IMR-90 (cell line): ENCODE data around the gene KRTAP1-5. TPM values are rescaled to one million over a fixed set of nuclear protein-coding genes. Genes with fewer than 3 reads are reported as not detected.

ENCODE experiments used
- ATAC-seq: fragments of 200-7000 bp; cut with Tn5 transposase; 2 replicates; pipeline ENCODE4 v1.9.1; 2020; ENCODE audit warnings: low read depth, mild to moderate bottlenecking, moderate library complexity
- BruUV-seq: library from RNA; stranded (reverse); fragments of 400-500 nt; replicated peaks from 2 replicates; lab custom pipeline; 2021; lab: Mats Ljungman, UMichigan
- CTCF ChIA-PET: fragments of 300-600 bp; formaldehyde crosslinking; extraction: SDS; loops from one replicate; lab custom pipeline; 2021; ENCODE audit warnings: antibody characterized with exemption; lab: Yijun Ruan, JAX
- POLR2A ChIA-PET: fragments of 300-600 bp; sonication (Branson Sonifier 250); formaldehyde crosslinking; loops from one replicate; lab custom pipeline; 2022; ENCODE audit warnings: antibody characterized with exemption; ENCODE audit not compliant: unreplicated experiment; lab: Charles Lee
- DNase-seq: peaks from one replicate; pipeline ENCODE4 v3.0.0; 2013
- H2AFZ ChIP-seq: replicated peaks from 2 replicates; pipeline ENCODE3; 2013; ENCODE audit warnings: low read length, mild to moderate bottlenecking; ENCODE audit not compliant: poor library complexity
- H2AK5ac ChIP-seq: 2 replicates; pipeline ENCODE4 v1.6.1; 2013; ENCODE audit warnings: low read depth, low read length, inconsistent platforms
- H2AK9ac ChIP-seq: replicated peaks from 2 replicates; pipeline ENCODE3; 2013; ENCODE audit warnings: mild to moderate bottlenecking, low read depth, low read length, moderate library complexity; ENCODE audit not compliant: poor library complexity
- H2BK120ac ChIP-seq: 2 replicates; pipeline ENCODE4 v1.6.1; 2013; ENCODE audit warnings: low read depth, low read length, inconsistent platforms
- H2BK15ac ChIP-seq: 3 replicates; pipeline ENCODE4 v1.6.1; 2013; ENCODE audit warnings: low read depth, low read length, inconsistent platforms
- H2BK20ac ChIP-seq: 2 replicates; pipeline ENCODE4 v1.6.1; 2013; ENCODE audit warnings: low read depth, mild to moderate bottlenecking, inconsistent platforms, low read length, moderate library complexity
- H2BK5ac ChIP-seq: 2 replicates; pipeline ENCODE4 v1.6.1; 2013; ENCODE audit warnings: mild to moderate bottlenecking, low read depth, low read length, inconsistent platforms; ENCODE audit not compliant: poor library complexity, severe bottlenecking
- H3K14ac ChIP-seq: replicated peaks from 2 replicates; pipeline ENCODE4 v1.6.1; 2013; ENCODE audit warnings: low read depth, low read length, inconsistent platforms
- H3K18ac ChIP-seq: 2 replicates; pipeline ENCODE4 v1.6.1; 2013; ENCODE audit warnings: low read depth, low read length, control low read depth
- H3K23ac ChIP-seq: 2 replicates; pipeline ENCODE4 v1.6.1; 2013; ENCODE audit warnings: low read depth, low read length, inconsistent platforms
- H3K27ac ChIP-seq: 2 replicates; pipeline ENCODE4 v1.5.1; 2013; ENCODE audit warnings: mild to moderate bottlenecking, control low read depth, low read length; ENCODE audit not compliant: insufficient read depth
- H3K27me3 ChIP-seq: 2 replicates; pipeline ENCODE4 v1.6.1; 2013; ENCODE audit warnings: low read length; ENCODE audit not compliant: control insufficient read depth, insufficient read depth
- H3K36me3 ChIP-seq: 2 replicates; pipeline ENCODE4 v1.6.1; 2013; ENCODE audit warnings: low read length, mixed read lengths; ENCODE audit not compliant: control insufficient read depth, insufficient read depth
- H3K4ac ChIP-seq: 2 replicates; pipeline ENCODE4 v1.6.1; 2013; ENCODE audit warnings: low read depth, low read length, inconsistent platforms
- H3K4me1 ChIP-seq: 2 replicates; pipeline ENCODE4 v1.6.1; 2013; ENCODE audit warnings: low read length, mixed read lengths; ENCODE audit not compliant: control insufficient read depth, insufficient read depth
- H3K4me2 ChIP-seq: 2 replicates; pipeline ENCODE4 v1.6.1; 2013; ENCODE audit warnings: low read depth, mild to moderate bottlenecking, control low read depth, low read length, moderate library complexity
- H3K4me3 ChIP-seq: 2 replicates; pipeline ENCODE4 v1.5.1; 2013; ENCODE audit warnings: low read depth, mild to moderate bottlenecking, control low read depth, low read length, moderate library complexity; ENCODE audit not compliant: insufficient read depth
- H3K56ac ChIP-seq: 2 replicates; pipeline ENCODE4 v1.6.1; 2013; ENCODE audit warnings: low read length, inconsistent platforms; ENCODE audit not compliant: insufficient read depth; ENCODE audit errors: extremely low read depth
- H3K79me1 ChIP-seq, 2 experiments: 2 replicates each; pipeline ENCODE4 v1.6.1; 2013; ENCODE audit warnings: low read length in 2 of 2, inconsistent platforms in 1 of 2, low read depth in 1 of 2
- H3K9ac ChIP-seq: 2 replicates; pipeline ENCODE4 v1.6.1; 2013; ENCODE audit warnings: low read depth, low read length, control low read depth
- H3K9me1 ChIP-seq: 2 replicates; pipeline ENCODE4 v1.6.1; 2013; ENCODE audit warnings: low read length, inconsistent platforms; ENCODE audit not compliant: insufficient read depth
- H3K9me3 ChIP-seq: 2 replicates; pipeline ENCODE4 v1.6.1; 2013; ENCODE audit warnings: low read length; ENCODE audit not compliant: control insufficient read depth, insufficient read depth
- H4K20me1 ChIP-seq: 2 replicates; pipeline ENCODE4 v1.6.1; 2013; ENCODE audit warnings: low read length, inconsistent platforms; ENCODE audit not compliant: insufficient read depth
- H4K5ac ChIP-seq: 2 replicates; pipeline ENCODE4 v1.6.1; 2013; ENCODE audit warnings: mild to moderate bottlenecking, low read depth, low read length, control low read depth
- H4K8ac ChIP-seq, 2 experiments: 2 replicates each; pipeline ENCODE4 v1.6.1; 2013; ENCODE audit warnings: low read depth in 2 of 2, low read length in 2 of 2, control low read depth in 1 of 2, inconsistent platforms in 1 of 2
- H4K91ac ChIP-seq: 2 replicates; pipeline ENCODE4 v1.6.1; 2013; ENCODE audit warnings: low read depth, low read length, inconsistent platforms; ENCODE audit not compliant: insufficient read depth
- BHLHE40 ChIP-seq: fragments of 150-350 bp; IDR thresholded peaks from 2 replicates; pipeline ENCODE4 v1.6.1; 2016; ENCODE audit warnings: mild to moderate bottlenecking, low read depth, low read length
- CHD1 ChIP-seq: IDR thresholded peaks from 2 replicates; pipeline ENCODE4 v1.6.1; 2012; ENCODE audit warnings: low read depth, low read length, improper control_type of control experiment
- MAZ ChIP-seq: IDR thresholded peaks from 2 replicates; pipeline ENCODE4 v1.6.1; 2012; ENCODE audit warnings: low read depth, mild to moderate bottlenecking, low read length, improper control_type of control experiment, moderate library complexity, borderline replicate concordance
- MXI1 ChIP-seq: IDR thresholded peaks from 2 replicates; pipeline ENCODE4 v1.6.1; 2012; ENCODE audit warnings: low read depth, mild to moderate bottlenecking, low read length, moderate library complexity, borderline replicate concordance
- POLR2A ChIP-seq: IDR thresholded peaks from 2 replicates; pipeline ENCODE4 v1.6.1; 2012; ENCODE audit warnings: mild to moderate bottlenecking, low read depth, low read length
- RAD21 ChIP-seq: IDR thresholded peaks from 2 replicates; pipeline ENCODE4 v1.6.1; 2012; ENCODE audit warnings: low read length, improper control_type of control experiment
- RFX5 ChIP-seq: IDR thresholded peaks from 2 replicates; pipeline ENCODE4 v1.8.0; 2012; ENCODE audit warnings: low read depth, mild to moderate bottlenecking, low read length, moderate library complexity
- SMC3 ChIP-seq: fragments of 150-350 bp; IDR thresholded peaks from 2 replicates; pipeline ENCODE4 v1.6.1; 2016; ENCODE audit warnings: low read depth, mild to moderate bottlenecking, antibody characterized with exemption, low read length, moderate library complexity
- WGBS, 2 experiments: methylation state at CpG; one replicate each; pipeline versions ENCODE4 v1.1.5 to v1.1.7; 2013; ENCODE audit warnings: missing lambda C conversion rate in 2 of 2; ENCODE audit not compliant: insufficient read length in 1 of 2; ENCODE audit errors: extremely low coverage in 2 of 2; 5-methylcytosine and 5-hydroxymethylcytosine counted together
- dilution Hi-C: fragments of 300-500 bp; cut with HindIII; formaldehyde crosslinking; loops from one replicate; pipeline ENCODE4 v1.14.3; 2018; ENCODE audit warnings: low sequenced_read_pairs; ENCODE audit not compliant: unreplicated experiment
- in situ Hi-C: fragments of 300-500 bp; cut with MboI; formaldehyde crosslinking; loops from 3 replicates; pipeline ENCODE4 v1.14.3; 2019; ENCODE audit warnings: low sequenced_read_pairs, inconsistent platforms, mixed read lengths
- intact Hi-C: fragments of 100-400 bp; cut with micrococcal nuclease; formaldehyde crosslinking; loops from 2 replicates; pipeline ENCODE4 v1.10.0; 2022
- polyA plus RNA-seq, 3 experiments: library from polyadenylated mRNA; depleted of rRNA; stranded (reverse); fragments of >200 nt; gene quantifications; 2 replicates each; pipeline ENCODE4 v1.2.3, GENCODE V29; 2012; ENCODE audit warnings: low replicate concordance in 1 of 3
- total RNA-seq: library from RNA; depleted of rRNA; stranded (reverse); fragments of >200 nt; gene quantifications from 2 replicates; pipeline ENCODE4 v1.2.3, GENCODE V29; 2012
- TF ChIP-seq, protein P1 (sequence below): fragments of 150-350 bp; IDR thresholded peaks from 2 replicates; pipeline ENCODE4 v1.6.1; 2017; ENCODE audit warnings: mild to moderate bottlenecking, antibody characterized with exemption, low read length, low read depth

The KRTAP1-5 gene
- total and polyA plus RNA-seq, 2 of the 4 experiments (the other 2 are of a cell fraction): 27.0 to 34.8 TPM

DNA sequence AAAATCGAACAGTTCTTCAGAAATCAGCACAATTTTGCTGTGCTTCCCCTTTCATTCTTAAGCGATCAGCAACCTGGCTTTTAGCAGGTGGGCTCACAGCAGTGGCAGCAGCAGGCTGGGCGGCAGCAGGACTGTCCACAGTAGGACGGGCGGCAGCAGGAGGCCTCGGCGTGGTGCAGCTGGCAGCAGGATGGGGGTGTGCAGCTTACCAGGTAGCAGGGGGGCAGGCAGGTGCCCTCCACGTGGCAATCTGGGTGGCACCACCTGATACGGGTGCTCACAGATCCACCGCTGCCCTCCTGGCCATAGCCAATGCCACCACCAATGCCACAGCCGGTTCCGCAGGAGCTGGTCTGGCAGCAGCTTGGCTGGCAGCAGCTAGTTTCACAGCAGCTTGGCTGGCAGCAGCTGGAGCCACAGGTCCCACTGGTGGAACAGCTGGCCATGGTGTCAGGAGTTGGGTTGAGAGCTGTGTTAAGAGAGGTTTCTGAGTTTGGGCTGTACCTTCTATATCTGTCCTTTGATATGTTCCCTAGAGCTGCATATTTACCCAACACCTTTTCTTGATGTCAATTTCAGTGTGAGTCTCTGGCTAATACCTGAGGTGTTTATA, 2.7 kb upstream of the KRTAP1-5 start, which contains the start of gene KRTAP1-4:
Gene KRTAP1-4 (minus strand): TSS at position 563 of the 613 bp plus-strand sequence. CDS start 117 bp downstream, at position 446.
- Histone ChIP-seq H3K14ac (peak within 1 kb of the TSS; percentile 63; the same call in 1 of the 2 replicates), H3K4me2 (no peak within 1 kb of the TSS), H3K27ac (no peak within 1 kb of the TSS), H3K4ac (peak within 1 kb of the TSS; percentile 64), H3K4me1 (peaks cover 13% of the 10 kb centered on the region), H3K79me1 (no peaks in the 10 kb centered on the region), H2BK15ac (peak within 1 kb of the TSS; percentile 82), H2BK20ac (peak within 1 kb of the TSS; percentile 66), H4K8ac (peak within 1 kb of the TSS in 1 of 2 experiments; percentile 2; a peak in 2 of 4 replicates), H3K4me3 (no peak within 1 kb of the TSS), H3K18ac (peak within 1 kb of the TSS; percentile 74), H3K9ac (no peak within 1 kb of the TSS), H4K91ac (peak within 1 kb of the TSS; percentile 33; the same call in 1 of the 2 replicates), H3K9me1 (peaks cover 7% of the 10 kb centered on the region), H2AFZ (no peak within 1 kb of the TSS), H3K9me3 (no peaks in the 10 kb centered on the region), H3K36me3 (no peaks in the 10 kb centered on the region), H2BK120ac (peak within 1 kb of the TSS; percentile 48), H4K5ac (peak within 1 kb of the TSS; percentile 69; the same call in 1 of the 2 replicates), H3K23ac (0 out of 2 replicates have a peak within 1 kb of the TSS, but pooled peaks have one; percentile 11), H4K20me1 (no peaks in the 10 kb centered on the region), H3K27me3 (no peaks in the 10 kb centered on the region), H2AK5ac (peak within 1 kb of the TSS; percentile 91), H2BK5ac (peak within 1 kb of the TSS; percentile 41), H3K56ac (no peak within 1 kb of the TSS), H2AK9ac (no peak within 1 kb of the TSS)
- no peak for ATAC-seq
- DNase-seq: no peak
- TF ChIP-seq RFX5 (no peak), POLR2A (no peak), CHD1 (no peak), MXI1 (no peak), MAZ (no peak), RAD21 (no peak), SMC3 (no peak), BHLHE40 (no peak)
- TF ChIP-seq, protein P1, sequence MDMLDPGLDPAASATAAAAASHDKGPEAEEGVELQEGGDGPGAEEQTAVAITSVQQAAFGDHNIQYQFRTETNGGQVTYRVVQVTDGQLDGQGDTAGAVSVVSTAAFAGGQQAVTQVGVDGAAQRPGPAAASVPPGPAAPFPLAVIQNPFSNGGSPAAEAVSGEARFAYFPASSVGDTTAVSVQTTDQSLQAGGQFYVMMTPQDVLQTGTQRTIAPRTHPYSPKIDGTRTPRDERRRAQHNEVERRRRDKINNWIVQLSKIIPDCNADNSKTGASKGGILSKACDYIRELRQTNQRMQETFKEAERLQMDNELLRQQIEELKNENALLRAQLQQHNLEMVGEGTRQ: no peak
- ChIA-PET POLR2A (no interaction called here), CTCF (no interaction called here)
- in situ Hi-C loops: no loop called here
- BruUV-seq: no TSS peak
- dilution Hi-C loops: no loop called here
- 100% methylated on average over 2 of the region's 12 CpGs; no CpG with 5 or more reads in 1 of the 2 experiments for WGBS, 2 experiments
- intact Hi-C loops: no loop called here
